ENCODE results near the gene SLC51B.
"Not testable (repeated sequence)": the region's sequence is repeated elsewhere in the genome, so short reads cannot be mapped to it uniquely, and the experiment has no call there.

Gene SLC51B

GRCh38 chr15:65095011-65095746 lies 50.0 kb downstream of the SLC51B start:
- FAIRE-seq (no peak), DNase-seq (ENCODE audit: insufficient read length, low spot score) (no peak)

GRCh38 chr15:65095747-65096104 lies 50.5 kb downstream of the SLC51B start:
- no peak for FAIRE-seq

More at GRCh38 chr15:65095011-65095746, 50.0 kb downstream of the SLC51B start:
- TF ChIP-seq CTCF (IDR thresholded peaks at IDR 0.05; ENCODE audit: insufficient read depth, missing control alignments) = no peak

GRCh38 chr15:65096481-65097385 lies 51.5 kb downstream of the SLC51B start:
- no peak for DNase-seq (ENCODE audit: insufficient read length, low spot score)
- no peak for TF ChIP-seq CTCF (IDR thresholded peaks at IDR 0.05; ENCODE audit: insufficient read depth, missing control alignments)
- no peak for FAIRE-seq

More at GRCh38 chr15:65095747-65096104, 50.5 kb downstream of the SLC51B start:
- no peak for TF ChIP-seq CTCF (IDR thresholded peaks at IDR 0.05; ENCODE audit: insufficient read depth, missing control alignments)
- DNase-seq (ENCODE audit: insufficient read length, low spot score) = no peak

GRCh38 chr15:65097651-65098263 lies 52.6 kb downstream of the SLC51B start:
- DNase-seq (ENCODE audit: insufficient read length, low spot score) = no peak
- FAIRE-seq = no peak
- TF ChIP-seq CTCF (IDR thresholded peaks at IDR 0.05; ENCODE audit: insufficient read depth, missing control alignments) = no peak

GRCh38 chr15:65099336-65099735 lies 54.1 kb downstream of the SLC51B start:
- DNase-seq (ENCODE audit: insufficient read length, low spot score) = no peak
- no peak for TF ChIP-seq CTCF (IDR thresholded peaks at IDR 0.05; ENCODE audit: insufficient read depth, missing control alignments)
- no peak for FAIRE-seq

- DNase-seq (ENCODE audit: insufficient read length, low spot score); FAIRE-seq: not testable (repeated sequence)
These were observed 54.6 kb downstream of the SLC51B start for GRCh38 chr15:65099801-65100200.

- no peak for TF ChIP-seq CTCF (IDR thresholded peaks at IDR 0.05; ENCODE audit: insufficient read depth, missing control alignments)
- no peak for FAIRE-seq
These were observed 55.3 kb downstream of the SLC51B start for GRCh38 chr15:65100442-65100841.

More at GRCh38 chr15:65100442-65100841, 55.3 kb downstream of the SLC51B start:
- DNase-seq (ENCODE audit: insufficient read length, low spot score) = no peak
